GM12872 (cell line): ENCODE measurements around the gene DENND1A.

Experiments
- CTCF ChIP-seq: IDR thresholded peaks from 3 replicates; pipeline ENCODE4 v1.5.1; 2011; ENCODE audit warnings: low read depth, mild to moderate bottlenecking, low read length, moderate library complexity; ENCODE audit not compliant: insufficient read depth

The DENND1A gene

DNA sequence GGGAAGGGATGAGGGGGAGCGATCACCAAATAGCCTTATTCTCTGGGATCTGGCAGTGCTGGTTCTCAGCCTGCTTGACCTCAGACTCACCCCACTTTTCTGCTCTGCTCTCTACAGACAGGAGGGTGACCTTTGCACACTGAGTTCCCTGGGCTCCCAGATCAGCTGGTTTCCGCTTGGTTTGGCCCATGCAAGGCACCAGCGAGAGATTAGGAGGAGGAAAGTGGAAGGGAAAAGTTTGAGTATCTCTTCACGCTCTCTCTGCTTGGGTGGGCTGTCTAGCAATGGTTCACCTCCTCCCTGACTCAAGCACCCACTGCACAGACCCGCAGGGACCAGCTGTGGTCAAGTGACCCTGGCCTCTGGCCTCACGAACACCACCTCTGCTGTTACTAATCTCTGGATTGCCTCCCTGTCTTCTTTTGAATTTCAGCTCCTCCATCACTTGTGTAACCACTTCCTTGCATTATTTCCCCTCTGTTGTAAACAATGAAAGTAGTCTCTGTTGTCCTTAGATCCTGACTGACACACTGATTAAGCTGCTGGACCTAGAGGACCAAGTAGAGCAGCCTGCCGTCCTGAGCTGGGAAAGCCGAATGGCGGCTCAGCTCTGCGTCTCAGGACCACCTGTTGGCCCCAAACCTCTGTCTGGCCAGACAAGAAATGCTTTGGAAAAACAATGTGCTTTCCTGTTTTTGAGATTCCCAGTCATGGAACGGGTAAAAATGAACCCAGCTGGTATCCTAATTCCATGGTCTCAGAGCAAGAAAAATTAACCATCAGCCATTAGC is 387.3 kb downstream of the DENND1A start:
- no peak for TF ChIP-seq CTCF

GRCh38 chr9:123541411-123541810 is 388.5 kb downstream of the DENND1A start:
- no peak for TF ChIP-seq CTCF

DNA sequence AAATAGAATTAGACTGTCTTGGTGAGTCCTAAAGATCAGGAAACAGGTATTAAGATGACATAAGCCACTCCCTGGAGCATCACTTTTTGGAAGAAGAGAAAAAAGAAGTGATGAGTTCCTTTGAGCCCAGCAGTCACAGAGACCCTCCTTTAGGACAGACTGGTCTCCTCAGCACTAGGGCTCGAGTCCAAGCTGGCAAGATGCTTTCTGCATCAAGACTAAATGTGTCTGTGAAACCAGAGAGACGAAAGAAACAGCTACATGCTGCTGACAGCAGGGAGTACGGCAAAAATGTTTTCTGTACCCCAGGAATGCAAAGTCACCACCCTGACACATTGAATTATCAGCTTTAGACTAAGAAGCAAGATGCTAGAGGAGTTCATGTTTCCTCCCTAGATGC is 389.5 kb downstream of the DENND1A start:
- TF ChIP-seq CTCF, result no peak

GRCh38 chr9:123537809-123538208 is 392.1 kb downstream of the DENND1A start:
- TF ChIP-seq CTCF, result no peak

GRCh38 chr9:123536455-123536868 is 393.5 kb downstream of the DENND1A start:
- TF ChIP-seq CTCF, result no peak

DNA sequence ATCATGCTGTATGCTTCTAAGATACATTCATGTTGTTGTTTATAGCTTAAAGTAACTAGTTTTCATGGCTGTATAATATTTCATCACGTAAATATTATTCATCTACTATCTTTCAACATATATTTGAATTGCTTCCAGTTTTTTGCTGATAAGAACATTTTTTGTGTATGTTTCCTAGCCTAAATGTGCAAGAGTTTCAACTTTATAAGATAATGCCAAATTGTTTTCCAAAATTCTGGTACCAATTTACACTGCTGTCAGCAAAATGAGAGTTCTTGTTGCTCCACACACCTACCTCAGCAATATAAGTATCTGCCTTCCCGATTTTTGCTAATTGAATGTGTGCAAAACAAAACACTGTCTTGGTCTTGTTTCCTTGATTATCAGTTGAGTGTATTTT is 395.6 kb downstream of the DENND1A start:
- TF ChIP-seq CTCF, result no peak

DNA sequence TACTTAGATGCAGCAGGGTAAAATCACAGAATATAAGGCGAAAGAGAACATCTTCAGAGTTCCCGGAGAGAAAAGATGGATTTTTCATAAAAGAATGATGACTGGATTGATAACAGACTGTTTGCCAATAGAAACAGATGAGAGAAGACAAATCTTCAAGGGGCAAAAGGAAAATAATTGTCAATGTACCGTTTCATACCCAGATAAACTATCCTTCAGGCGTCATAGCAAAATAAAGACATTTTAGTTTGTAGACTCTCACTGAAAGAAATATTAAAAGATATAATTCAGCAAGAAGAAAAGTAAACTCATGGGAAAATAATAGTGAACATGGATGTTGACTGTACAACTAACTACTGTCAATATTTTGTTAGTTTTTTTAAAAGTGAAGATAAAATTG is 399.7 kb downstream of the DENND1A start:
- no peak for TF ChIP-seq CTCF

DNA sequence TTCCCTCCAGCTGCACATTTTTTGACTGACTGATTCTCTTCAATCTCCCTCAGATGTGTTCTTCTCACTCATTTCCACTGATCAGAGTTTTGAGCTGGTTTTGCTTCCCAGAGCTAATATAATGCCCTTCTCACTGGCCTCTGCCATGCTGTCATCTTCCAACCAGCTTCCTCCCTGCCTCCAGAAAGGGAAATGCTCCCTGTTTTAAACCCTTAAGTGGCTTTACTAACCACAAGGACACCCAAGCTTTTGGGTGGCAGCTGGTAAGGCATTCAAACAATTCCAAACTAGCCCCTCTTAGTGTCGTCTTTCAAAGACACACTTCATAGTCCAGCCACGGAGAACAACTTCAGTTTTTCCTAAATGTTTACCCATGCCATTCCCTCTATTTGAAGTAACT is 401.4 kb downstream of the DENND1A start:
- no peak for TF ChIP-seq CTCF
